PFSK-1 (cell line): Measurements from ENCODE around the gene TBC1D2.

Experiments used
- POLR2AphosphoS5 ChIP-seq: IDR thresholded peaks from 2 replicates; pipeline ENCODE4 v1.6.1; 2012; ENCODE audit warnings: low read depth, mild to moderate bottlenecking, control low read depth, low read length, moderate library complexity
- SIN3A ChIP-seq: IDR thresholded peaks from 2 replicates; pipeline ENCODE4 v1.6.1; 2012; ENCODE audit warnings: mild to moderate bottlenecking, low read length, moderate library complexity, borderline replicate concordance; ENCODE audit not compliant: insufficient read depth
- TAF1 ChIP-seq: IDR thresholded peaks from 2 replicates; pipeline ENCODE4 v1.6.1; 2012; ENCODE audit warnings: low read length, control low read depth, borderline replicate concordance; ENCODE audit not compliant: insufficient read depth

- TF ChIP-seq POLR2AphosphoS5 (no peak), SIN3A (no peak), TAF1 (no peak)
These were observed 50.8 kb downstream of the TBC1D2 start for GRCh38 chr9:98204692-98205091.
